ENCODE results near the gene ATF7.
"Not testable (repeated sequence)": the region's sequence is repeated elsewhere in the genome, so short reads cannot be mapped to it uniquely, and the experiment has no call there.

Gene ATF7

DNA sequence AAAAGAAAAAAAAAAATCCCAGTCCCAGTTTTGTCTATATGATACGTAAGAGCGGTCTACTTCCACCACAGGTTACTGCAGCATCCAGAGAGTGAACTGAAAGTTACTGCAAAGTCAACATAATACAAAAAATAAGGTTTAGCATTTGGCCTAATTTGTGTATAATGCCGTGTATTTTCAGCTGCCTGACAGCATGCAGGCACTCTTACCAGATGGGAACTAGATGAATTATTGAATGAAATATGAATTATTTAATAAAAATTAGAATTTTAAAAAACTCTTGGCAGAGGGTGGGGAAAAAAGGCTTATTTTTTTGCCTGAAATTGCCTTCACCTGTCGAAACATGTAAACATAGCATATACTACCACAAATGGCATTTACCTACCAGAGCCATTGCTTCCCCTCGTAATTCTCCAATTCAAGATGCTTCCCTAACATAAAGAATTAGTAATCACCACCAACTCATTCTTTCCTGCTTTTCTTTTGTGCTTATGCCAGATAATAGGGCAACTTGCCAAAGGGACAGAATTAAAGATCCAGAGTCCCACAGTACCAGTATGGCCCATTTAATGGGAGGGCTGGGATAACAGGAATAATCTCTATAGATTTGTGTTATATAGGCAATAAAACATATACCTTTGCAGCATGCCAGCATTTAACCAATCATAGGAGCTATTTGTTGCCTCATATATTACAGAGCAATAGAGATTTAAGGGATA lies 31.1 kb downstream of the ATF7 start:
- no peak for DNase-seq (ENCODE audit: low read depth)

DNA sequence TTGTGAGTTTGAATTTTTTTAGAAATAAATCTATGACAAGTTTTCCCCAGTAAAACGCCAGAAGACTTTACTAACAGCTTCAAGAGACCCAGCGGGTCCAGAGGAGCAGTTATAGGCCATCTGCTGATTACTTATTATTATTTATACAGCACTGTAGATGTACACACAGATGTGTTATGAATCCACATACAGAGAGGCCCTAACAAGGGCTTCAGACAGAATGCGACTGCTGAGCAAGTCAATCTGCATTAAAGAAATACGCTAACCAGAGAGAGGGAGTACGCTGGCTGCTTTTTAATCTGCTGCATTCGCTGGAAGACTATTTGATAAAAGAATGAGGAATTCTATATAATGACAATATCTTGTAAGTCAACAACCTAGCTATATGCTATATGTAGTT lies 32.5 kb downstream of the ATF7 start:
- DNase-seq (ENCODE audit: low read depth) = no peak

DNA sequence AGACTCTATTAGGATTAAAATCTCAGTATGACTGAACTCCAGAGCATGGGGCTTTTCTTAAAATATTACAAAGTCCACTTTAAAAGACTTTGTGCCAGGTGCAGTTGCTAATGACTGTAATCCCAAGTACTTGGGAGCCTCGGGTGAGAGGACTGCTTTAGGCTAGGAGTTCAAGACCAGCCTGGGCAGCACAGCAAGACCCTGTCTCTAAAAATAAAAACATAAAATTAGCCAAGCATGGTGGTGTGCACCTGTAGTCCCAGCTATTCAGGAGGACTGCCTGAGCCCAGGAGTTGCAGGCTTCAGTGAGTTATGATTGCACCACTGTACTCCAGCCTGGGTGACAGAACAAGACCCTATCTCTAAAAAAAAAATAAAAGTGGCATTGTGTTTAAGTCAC lies 33.2 kb downstream of the ATF7 start:
- no peak for DNase-seq (ENCODE audit: low read depth)

DNA sequence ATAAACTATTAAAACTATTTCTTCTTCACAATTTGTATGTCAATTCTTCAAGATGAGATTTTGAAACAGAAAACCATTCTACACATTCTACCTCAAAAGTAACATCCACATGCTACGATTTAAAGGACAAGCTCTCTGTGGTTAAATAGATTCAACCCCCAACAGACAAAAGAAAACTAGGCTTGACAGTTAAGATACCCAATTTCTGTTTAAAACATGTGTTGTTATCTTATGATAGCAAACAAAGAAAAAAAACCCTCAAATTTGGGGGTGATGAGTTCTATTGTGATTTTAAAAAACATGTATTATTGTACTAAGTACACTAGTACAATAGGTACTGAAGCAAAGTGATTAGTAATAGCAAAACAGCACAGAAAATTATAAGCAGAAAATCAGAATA lies 33.8 kb downstream of the ATF7 start:
- DNase-seq (ENCODE audit: low read depth) = no peak

DNA sequence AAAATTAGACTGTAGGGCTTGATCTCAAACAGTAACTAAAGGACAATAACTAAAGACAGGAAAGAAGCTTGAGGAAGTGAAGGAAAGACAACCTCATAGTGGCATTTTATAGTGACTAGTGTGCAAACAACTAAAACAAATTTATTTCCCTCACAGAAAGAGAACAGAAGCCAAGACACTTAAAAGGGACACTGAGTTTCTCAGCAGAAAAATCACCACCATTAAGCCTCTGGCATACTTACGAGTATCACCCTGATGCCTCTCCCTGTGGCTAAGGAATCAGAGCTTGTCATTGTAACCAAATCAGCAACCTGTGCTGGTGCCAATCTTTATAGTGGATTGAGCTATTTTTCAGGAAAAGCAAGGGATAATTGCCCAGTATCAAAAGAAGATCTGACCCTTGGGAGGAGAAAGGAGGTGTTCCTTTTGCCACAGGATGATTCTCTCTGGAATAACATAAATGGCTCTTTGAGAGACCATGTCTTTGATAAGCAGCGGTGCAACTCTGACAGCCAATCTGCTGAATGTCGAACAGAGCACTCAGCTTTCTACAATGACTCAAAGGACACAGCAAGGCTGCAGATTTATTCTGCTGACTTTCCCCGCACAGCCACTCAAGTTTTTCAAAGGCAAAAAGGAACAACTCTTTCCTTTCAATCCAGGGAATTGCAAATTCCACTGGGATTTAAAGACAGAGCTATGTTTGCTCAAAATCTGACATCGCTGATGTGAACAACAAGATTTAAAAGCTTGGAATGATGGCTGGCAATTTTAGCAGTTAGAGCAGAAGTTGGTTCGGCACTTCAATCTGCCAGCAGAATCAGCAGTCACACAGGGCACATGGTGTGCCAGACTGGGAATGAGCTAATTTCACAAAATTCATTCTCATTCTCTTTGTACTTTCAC lies 34.6 kb downstream of the ATF7 start:
- DNase-seq (ENCODE audit: low read depth) = no peak

DNA sequence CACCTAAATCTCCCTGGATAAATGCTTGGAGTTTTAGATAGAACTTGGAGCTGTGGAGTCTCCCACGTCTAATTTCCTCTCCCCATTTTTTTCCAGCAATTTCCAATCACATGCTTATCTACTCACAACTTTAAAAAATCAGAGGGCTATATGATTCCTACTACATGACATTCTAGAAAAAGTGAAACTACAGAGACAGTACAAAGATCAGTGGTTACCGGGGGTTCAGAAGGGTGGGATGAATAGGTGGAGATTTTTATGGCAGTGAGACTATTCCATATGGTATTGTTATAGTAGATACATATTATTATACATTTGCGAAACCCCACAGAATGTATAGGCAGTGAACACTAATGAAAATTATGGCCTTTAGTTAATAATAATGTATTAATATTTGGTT lies 35.5 kb downstream of the ATF7 start:
- DNase-seq (ENCODE audit: low read depth) = no peak

DNA sequence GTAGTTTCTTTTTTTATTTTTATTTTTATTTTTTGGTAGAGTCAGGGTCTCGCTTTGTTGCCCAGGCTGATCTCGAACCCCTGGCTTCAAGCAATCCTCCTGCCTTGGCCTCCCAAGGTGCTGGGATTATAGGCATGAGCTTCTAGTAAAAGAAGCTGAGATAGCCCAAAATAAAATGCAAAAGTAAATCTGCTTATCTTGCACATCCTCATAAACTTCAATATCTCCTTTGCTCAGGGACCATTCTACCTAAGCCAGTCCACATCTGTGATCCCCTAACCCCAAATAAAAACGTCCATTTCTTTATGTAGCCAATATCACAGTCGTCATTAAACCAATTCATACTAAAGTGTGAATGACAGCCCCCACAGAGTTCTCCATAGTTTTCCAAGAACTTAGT lies 36.3 kb downstream of the ATF7 start:
- no peak for DNase-seq (ENCODE audit: low read depth)

DNA sequence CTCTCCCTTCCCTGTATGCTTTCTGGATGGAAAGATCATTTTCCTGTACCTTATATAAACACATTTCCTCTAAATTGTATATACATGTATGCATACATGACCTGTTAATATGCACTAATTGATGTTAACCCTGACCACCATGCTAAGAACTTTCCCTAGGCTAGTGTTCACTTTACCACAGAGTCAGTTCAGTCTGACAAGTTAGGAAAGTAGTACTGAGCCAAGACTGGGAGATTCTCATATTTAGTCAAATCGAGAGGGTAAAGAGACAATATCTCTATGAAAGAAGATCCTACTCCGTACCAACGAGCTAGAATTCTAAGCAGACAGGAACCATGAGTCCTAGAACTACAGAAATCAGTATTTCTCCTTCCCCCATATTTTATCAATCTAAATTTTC lies 36.8 kb downstream of the ATF7 start:
- no peak for DNase-seq (ENCODE audit: low read depth)

DNA sequence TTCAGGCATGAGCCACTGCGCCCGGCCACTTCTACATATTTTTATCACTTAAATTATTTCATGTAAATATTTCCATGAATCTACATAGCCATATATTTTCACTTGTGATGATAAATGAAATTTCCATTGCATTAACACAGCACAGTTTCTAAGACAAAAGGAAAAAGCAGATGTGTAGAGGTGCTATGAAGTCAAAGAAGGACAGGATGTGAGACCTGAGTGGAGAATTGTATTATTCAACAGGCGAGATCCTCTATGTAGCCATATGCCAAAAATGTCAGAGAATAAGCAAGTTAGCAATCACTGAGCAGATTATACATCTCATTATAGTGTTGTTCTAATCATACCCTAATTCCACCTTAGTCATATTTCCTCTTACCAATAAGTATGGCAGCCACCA lies 38.1 kb downstream of the ATF7 start:
- no peak for DNase-seq (ENCODE audit: low read depth)

DNA sequence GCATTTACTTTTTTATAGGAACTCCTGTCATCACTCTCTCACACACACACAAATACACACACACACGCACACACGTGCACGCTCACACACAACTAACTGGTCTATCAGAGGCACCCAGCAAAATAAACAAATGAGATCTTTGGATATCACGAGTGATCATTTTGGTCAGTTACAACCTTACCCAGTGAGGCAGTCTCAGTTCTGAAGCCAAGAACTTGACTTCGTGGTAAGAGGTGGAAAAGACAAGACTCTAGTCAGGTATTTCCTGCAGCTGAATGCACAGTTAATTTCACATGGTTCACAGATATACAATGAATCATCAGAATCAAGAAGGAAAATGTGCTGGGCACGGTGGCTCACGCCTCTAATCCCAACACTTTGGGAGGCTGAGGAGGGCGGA lies 39.4 kb downstream of the ATF7 start:
- no peak for DNase-seq (ENCODE audit: low read depth)

DNA sequence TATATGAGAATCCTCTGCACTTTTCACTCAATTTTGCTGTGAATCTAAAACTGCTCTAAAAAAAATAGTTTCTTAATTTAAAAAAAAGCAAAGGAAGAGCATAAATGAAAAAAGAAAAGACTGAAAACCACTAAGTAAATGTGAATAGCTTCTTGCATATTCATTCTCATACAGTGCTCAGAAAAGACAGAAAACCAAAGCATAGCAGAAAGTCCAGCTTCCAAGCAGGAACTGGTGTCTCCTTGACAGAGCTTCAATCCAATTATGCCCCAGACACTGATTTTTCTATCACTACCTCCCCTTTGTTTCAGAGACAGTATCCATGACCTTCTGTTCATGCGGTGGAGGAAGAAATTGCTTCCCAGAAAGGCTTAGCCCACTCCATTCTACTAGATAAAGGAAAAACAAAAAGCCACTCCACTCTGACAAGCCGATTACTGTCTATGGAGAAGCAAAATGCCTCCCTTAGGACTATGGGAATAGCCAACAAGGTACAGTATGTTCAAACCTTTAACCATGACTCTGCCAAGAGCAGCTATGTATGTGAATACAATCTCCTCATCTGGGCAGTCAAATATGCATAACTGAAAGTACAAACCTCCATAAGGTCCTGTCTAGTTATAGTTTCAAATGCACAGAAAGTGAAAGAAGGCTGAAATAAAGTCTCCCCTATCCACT lies 40.6 kb downstream of the ATF7 start:
- DNase-seq (ENCODE audit: low read depth) = no peak

DNA sequence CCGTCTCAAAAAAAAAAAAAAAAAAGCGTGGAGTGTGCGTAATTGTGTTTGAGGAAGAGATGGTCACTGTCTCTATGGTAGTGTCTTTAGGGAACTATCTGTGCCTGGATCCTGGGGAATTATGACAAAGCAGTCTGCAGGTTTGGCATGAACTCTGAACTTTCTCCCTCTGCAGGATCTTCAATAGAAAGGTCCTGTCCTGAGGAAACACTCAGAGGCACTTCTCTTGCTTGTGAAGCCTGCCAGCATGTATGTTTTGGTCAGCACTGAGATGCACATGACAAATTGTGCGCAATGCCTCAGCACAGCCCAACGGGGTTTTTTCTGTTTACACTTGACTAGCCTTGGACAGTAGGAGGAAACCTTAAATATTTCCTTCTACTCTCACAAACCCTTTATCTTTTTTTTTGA lies 46.6 kb downstream of the ATF7 start:
- DNase-seq (ENCODE audit: low read depth) = no peak

DNA sequence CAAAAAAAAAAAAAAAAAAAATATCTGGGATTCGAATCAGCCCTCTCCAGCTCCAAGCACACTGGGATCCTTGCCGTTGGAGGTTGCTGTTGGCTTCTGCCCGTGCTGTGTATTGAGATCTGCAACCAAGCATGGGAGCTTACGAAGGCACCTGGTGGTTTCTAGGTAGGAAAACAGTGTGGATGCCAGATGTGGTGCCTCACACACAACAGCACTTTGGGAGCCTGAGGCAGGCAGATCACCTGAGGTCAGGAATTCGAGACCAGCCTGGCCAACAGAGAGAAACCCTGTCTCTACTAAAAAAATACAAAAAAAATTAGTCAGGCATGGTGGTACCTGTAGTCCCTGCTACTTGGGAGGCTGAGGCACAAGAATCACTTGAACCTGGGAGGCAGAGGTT lies 47.4 kb downstream of the ATF7 start:
- DNase-seq (ENCODE audit: low read depth) = no peak

DNA sequence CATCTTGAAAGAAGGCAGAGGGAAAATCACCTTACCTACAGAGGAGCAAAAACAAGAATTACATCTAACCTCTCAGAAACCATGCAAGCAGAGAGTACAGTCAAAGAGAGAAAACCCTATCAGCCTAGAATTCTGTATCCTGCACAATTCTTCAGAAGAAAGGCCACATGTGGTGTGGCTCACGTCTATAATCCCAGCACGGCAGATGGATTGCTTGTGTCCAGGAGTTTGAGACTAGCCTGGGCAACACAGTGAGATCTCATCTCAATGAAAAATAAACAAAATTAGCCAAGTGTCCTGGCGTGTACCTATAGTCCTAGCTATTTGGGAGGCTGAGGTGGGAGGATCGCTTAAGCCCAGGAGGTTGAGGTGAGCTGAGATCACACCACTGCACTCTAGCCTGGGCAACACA lies 48.2 kb downstream of the ATF7 start:
- no peak for DNase-seq (ENCODE audit: low read depth)

DNA sequence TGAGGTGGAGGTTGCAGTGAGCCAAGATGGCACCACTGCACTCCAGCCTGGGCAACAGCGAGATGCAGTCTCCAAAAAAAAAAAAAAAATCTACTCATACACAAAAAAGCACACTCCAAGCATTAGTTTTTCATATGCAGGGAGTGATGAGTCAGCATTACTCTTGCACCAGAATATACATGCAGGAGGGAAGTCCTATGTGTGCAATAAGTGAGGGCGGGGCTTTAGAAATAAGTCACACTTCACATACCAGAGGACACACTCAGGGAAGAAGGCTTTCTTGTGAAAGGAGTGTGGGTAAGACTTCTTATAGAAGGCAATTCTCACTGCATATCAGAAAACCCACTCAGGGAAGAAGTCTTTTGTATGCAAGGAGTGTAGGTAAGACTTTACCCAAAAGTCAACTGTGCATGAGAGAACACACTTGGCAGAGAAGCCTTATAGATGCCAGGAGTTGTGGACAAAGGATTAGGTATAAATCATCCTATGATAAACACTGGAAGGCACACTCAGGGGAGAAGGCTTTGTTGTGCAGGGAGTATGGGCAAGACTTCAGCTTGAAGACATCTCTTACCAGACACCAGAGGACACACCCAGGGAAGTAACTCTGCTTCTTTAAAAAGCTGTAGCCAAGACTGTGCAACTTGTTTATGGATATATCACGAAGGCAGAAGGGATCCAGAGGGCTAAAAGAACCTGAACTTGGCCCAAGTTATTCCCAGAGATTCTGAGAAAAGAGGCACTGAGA lies 50.5 kb downstream of the ATF7 start:
- DNase-seq (ENCODE audit: low read depth) = no peak

DNA sequence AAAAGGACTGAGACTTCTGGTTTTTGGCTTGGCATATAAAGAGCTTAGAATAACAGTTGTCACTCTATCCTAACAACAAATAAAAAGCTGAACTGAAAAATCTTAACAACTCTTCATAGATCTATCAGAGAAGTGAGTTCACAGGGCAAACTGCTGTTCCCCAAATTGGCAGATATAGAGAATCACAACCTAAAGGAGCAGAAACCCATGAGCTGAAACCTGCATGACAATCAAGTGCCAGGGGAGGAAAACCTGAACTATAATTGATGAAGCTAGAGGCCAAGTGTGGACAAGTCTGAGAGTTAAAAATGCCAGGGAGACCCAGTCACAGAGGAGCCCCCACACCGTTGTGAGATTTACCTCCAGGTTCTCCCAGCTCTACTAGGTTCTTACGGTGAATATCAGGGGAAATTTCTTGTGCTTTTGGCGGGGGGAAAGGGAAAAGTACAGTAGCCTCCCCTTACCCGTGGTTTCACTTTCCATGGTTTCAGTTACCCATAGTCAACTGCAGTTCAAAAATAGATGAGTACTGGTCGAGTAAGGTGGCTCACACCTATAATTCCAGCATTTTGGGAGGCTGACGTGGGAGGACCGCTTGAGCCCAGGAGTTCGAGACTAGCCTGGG lies 53.9 kb downstream of the ATF7 start:
- DNase-seq (ENCODE audit: low read depth) = no peak

DNA sequence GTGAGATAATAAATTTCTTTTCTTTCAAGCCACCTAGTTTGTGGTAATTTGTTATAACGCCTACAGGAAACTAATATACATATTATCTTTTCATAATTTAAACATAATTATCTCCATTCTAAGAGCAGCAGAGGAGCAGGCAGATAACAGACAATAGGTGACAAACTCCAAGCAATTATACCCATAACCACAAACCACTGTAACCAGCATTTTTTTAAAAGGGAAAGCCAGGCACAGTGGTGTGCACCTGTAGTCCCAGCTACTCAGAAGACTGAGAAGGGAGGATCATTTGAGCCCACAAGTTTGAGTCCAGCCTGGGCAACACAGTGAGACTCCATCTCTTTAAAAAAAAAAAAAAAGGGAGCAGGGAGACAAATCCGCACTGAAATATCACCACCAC lies 54.9 kb downstream of the ATF7 start:
- no peak for DNase-seq (ENCODE audit: low read depth)

DNA sequence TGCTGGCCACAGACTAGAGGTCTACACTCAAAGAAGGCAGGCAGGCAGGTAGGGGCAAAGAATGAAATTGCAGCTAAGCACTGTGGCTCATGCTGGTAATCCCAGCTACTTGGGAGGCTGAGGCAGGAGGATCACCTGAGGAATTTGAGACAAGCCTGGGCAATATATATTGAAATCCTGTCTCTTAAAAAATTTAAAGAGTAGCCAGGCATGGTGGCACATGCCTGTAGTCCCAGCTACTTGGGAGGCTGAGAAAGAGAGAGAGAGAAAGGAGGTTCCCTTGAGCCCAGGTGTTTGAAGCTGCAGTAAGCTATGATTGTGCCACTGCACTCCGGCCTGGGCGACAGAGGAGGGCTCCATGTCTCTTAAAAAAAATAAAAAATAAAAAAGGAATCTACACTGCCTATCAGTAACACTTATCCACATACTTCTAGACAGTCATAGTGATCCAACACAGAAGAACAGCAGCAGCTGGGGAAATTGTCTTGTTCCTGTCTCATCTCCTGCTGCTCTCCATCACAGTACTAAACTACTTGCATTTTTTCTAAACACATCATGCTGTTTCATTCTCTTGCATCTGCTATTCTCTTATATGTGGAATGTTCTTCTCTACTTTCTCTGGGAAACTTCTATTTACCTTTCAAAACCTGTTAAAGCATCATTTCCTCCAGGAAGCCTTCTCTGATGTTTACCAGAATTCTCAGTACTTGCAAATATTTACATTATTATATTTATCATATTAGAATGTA lies 57.2 kb downstream of the ATF7 start:
- no peak for DNase-seq (ENCODE audit: low read depth)

DNA sequence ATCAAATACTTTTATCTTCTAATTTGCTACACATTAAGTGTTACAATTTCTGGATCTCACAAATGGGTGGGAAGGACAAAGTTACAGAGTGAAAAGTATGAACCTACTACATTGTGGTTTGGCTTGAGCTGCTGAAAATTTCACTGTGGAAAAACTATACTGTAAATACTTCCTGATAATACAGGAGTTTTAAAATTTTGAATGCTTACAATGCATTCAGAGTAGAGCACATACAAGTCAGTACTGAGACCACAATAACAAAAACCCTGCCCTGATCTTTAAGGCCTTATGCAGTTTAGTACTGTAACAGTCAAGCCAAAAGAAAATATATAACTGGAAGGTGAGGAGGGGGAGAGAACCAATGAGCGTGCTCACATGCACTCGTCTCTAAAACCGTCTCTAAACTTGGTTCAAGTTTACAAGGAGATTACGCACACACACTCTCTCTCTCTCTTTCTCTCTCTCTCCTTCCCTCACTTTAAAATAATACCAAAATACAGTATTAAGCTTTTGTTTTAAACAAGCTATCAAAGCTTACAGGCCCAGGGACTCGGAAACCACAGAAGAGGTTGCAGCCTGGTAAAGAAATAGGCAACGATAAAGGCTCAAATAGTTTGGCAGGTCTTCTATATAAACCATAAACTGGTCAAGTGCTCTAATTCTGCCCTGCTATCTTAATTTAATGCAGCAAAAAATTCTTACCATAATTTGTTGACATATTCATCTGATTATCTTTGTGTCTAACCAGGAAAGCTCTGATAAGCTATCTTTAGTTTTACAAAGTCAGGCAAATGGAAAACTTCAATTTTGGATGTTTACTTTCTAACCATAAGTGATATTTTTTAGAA lies 58.0 kb downstream of the ATF7 start:
- DNase-seq (ENCODE audit: low read depth) = no peak

DNA sequence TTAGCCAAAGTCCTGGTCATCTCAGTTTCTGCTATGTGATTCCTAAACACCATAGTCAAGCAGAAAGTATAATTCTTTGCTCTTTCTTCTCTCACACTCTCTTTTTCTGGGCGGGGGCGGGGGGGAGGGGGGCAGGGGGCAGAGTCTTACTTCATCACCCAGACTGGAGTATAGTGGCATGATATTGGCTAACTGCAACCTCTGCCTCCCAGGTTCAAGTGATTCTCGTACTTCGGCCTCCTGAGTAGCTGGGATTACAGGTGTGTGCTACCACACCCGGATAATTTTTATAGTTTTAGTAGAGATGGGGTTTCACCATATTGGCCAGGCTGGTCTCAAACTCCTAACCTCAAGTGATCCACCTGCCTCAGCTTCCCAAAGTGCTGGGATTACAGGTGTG lies 60.8 kb downstream of the ATF7 start:
- DNase-seq (ENCODE audit: low read depth) = not testable (repeated sequence)
